ENCODE data around the gene HENMT1.
"Not testable (repeated sequence)": the region's sequence is repeated elsewhere in the genome, so short reads cannot be mapped to it uniquely, and the experiment has no call there.

HENMT1 gene

DNA sequence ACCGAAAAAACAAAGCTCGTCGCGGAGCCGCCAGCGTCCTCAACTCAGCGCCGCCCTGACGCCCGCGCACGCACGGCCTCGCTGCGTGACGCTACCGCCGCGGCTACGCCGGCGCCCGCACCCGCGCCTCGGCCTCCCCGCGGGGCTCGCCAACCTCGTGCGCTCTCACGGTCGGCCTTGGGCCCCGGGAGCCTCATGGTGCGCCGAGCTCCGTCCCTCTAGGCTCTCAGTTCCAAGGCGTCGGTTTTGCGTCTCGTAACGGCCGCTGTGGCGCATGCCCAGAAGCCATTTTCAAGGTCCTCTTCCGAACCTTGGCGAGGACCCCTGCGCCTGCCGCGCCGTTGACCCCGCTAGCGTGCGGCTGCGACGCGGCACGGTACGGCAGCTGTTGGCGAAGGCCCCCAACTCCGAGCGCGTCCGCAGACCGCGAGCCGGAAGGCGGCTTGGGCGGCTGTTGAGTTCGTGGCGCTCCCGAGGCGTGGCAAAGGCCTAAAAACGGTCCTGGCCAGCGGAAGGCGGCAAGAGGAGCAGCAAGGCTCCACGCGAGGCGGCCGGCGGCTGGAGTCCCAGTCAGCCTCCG, at the start of gene HENMT1:
Gene HENMT1 (minus strand): TSS at position 64 of the 580 bp plus-strand sequence. CDS start 1,209 bp downstream, outside the sequence.
- DNase-seq (ENCODE audit: low read depth in 2 of 2) = peak; percentile 69 to 71

DNA sequence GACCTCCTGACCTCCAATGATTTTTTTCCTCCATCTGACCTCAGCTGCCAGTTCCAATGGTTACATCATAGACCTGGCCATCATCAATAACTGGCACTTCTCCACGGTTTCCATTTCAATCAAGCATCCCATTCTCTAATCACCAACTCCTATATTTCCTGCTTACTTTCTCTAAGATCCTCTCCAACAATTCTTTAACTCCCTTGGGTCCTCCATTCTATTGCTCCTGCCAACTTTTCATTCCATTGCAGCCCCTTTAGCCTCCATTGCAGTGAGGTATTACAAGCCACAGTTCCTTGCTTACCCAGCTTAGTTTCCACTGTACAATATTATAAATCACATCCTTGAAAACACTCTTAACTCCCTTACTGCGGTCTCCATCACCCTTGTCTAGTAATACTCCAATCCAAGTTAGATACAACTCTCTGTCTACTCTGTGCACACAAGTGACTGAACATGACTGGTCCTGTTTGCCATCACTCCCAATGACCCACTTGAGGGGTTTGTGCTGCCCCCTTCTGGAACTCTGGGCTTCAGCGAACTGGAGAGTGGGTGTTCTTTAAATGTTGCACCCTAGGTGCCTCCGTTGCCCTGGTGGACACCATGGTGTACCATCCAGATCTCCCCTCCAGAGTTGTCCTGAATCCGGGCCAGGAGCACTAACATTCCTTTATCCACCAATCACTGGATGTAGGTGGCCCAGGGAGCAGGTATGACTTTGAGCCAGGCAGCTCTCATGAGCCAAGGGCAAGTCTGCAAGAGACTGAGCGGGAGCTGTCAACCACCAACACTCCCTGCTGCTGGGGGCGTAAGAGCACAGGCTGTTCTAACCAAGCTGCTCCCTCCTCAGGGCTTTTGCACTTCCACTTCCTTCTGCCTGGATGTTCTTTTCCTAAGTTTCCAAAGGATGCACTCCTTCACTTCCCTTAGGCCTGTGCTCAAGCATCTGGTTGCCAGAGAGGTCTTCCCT, 48.1 kb upstream of the HENMT1 start:
- DNase-seq (ENCODE audit: low read depth in 2 of 2) = peak; percentile 32 to 53

DNA sequence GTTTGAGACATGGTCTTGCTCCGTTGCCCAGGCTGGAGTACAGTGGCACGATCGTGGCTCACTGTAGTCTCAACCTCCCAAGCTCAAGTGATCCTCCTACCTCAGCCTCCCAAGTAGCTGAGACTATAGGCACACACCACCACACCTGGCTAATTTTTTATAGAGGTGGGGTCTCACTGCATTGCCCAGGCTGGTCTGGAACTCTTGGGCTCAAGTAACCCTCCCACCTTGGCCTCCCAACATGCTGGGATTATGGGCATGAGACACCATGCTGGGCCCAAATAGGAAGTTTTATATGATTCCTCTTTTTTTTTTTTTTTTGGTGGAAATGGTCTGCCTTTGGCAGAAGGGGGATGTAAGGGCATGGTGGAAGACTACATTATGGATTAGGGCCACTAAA, 45.8 kb upstream of the HENMT1 start:
- no peak for DNase-seq (ENCODE audit: low read depth in 2 of 2)

DNA sequence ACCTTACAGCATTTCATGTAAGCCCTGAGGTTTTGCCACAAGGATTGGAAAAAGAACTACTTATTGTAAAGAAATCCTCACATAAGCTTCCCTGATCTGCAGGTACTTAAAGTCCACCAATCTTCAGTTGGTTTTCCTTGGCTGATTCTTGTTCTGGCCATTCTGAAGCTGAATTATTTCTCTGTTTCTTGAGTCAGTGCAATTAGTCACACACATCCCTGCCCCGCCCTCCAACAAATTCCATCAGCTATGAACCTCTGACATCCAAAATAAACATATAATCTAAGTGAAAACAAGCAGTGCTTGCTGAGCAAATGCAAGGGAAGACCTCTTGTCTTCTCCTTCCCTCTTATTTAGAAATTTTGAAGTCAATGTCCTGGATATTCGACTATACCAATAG, 43.6 kb upstream of the HENMT1 start:
- DNase-seq (ENCODE audit: low read depth in 2 of 2) = no peak

DNA sequence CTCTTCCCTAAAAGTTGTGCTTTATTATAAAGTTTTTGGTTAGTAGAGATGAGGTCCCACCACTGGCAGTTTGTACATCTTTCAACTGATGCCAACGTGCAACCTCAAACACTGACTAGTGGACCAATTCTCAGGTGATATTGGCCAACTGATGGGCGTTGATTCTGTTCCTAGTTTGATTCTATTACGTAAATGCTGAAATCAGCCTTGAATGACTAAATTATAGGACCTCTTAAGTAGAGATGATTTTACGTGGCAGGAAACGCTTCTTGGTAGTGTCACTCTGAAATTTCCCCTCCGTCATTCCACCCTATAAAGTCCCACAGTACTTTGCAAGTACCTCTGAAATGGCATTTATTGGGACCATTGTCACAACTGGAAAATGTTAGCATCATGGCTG, 43.0 kb upstream of the HENMT1 start:
- no peak for DNase-seq (ENCODE audit: low read depth in 2 of 2)

DNA sequence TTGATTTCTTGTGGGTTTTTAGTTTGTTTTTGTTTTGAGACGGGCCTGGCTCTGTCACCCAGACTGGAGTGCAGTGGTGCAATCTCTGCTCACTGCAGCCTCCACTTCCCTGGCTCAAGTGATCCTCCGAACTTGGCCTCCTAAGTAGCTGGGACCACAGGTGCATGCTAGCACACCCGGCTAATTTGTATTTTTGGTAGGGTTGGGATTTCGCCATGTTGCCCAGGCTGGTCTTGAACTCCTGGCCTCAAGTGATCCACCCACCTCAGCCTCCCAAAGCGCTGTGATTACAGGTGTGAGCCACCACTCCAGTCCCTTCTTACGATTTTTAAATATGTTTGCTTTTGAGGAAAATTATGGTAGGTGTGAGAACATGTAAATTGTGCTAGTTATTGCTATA, 41.2 kb upstream of the HENMT1 start:
- not testable (repeated sequence) for DNase-seq (ENCODE audit: low read depth in 2 of 2)

DNA sequence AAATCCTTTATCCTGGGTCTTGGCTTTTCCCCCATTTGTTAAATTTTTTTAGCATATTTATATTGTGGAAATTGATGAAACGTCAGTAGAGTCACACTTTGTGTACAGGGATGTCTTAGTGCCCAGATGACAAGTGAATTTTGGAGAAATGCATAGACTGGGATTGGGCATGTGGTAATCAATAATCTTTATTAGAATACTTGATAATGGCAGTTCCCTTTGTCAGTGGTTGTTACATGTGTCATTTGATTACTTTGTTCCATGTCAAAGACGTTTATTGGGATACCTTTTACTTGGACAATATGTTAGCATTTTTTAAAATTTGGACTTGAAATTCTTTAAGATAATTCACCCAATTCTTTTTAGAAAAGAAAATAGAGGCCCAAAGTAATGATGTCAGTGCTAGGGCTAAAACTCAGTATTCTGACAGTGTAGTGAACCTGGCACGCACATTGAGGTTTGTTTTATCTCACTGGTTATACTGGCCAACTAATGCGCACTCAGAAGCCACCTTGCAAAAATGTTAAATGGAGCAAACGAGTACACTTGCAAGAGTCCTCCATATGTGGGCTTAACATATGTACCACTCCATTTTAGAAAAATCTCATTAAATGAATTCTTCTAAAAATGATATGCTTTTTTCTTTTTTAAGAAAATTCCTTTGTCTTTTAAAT, 40.4 kb upstream of the HENMT1 start:
- DNase-seq (ENCODE audit: low read depth in 2 of 2) = no peak

DNA sequence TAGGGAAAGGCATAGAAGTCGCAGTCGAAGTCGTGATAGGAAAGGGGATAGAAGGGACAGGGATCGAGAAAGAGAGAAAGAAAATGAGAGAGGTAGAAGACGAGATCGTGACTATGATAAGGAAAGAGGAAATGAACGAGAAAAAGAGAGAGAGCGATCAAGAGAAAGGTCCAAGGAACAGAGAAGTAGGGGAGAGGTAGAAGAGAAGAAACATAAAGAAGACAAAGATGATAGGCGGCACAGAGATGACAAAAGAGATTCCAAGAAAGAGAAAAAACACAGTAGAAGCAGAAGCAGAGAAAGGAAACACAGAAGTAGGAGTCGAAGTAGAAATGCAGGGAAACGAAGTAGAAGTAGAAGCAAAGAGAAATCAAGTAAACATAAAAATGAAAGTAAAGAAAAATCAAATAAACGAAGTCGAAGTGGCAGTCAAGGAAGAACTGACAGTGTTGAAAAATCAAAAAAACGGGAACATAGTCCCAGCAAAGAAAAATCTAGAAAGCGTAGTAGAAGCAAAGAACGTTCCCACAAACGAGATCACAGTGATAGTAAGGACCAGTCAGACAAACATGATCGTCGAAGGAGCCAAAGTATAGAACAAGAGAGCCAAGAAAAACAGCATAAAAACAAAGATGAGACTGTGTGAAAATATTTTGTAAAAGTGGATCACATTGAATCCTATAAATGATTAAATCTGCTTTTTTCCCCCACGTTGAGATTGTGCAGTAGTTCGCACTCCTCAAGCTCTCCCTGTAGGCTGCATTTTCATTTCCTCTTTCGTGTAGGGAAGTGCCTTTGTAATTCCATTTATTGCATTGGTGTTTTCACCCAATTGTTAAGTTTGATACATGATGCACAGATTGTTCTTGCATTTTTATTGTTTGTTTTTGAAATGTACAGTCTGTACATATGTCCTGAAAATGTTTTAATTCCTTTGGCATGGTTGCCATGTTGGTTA, 38.8 kb upstream of the HENMT1 start:
- DNase-seq (ENCODE audit: low read depth in 2 of 2) = no peak

DNA sequence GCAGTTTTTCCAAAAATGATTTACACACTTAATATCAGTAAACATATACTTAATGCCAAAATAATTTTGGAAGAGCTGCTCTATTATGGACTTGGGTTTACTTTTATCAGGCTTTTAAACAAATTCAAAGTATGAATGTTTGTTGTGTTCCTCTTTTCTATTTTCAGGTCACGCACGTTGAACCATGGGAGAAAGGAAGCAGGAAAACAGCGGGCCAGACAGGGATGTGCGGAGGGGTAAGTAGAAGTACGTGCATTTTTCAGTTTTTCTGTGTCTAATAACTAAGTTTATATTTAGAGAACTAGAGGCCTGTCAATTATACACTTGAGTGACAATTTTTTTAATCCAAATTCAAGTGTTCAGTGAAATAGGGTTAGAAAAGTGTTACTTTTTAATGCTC, 34.6 kb upstream of the HENMT1 start:
- DNase-seq (ENCODE audit: low read depth in 2 of 2) = no peak

DNA sequence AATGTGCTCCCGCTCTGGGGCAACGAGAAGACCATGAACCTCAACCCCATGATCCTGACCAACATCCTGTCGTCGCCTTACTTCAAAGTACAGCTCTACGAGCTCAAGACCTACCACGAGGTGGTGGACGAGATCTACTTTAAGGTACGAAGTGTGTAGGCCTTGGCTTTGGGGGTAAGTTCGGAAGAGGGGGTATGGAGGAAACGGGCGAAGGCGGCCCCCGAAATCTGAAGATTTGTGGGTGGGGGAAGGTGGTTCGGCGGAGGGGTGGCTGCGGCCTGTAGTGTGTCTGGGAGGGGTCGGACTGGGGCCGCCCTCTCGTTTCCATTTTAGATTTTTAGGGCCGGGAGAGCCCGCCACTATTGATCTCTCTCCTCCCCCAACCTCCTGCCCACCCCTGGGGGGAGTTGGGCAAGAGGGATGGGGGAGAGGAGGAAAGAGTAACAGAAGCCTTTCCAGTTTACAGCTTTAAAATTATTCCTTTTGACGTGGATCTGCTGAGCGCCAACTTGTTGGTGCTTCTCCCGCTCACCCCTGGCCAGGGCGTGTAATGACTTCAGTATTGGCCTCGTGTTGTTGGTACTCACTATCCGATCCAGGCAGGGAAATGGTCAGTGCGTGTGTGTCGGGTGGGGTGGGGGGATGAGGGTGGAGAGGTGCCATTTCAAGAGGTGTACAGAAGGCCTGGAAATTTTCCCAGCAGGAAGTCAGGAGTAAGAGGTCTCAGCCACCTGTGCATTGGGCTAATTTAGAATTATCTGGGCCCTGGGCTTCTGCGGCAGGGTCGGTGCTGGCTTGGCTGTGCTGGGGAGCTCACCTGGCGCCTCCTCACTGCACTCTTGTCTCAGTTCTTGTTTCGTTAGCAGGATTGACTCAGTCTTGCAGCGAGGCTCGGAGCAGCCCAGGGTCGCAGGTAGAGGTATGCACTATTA, 32.1 kb upstream of the HENMT1 start:
- DNase-seq (ENCODE audit: low read depth in 2 of 2) = peak; percentile 48 to 51

DNA sequence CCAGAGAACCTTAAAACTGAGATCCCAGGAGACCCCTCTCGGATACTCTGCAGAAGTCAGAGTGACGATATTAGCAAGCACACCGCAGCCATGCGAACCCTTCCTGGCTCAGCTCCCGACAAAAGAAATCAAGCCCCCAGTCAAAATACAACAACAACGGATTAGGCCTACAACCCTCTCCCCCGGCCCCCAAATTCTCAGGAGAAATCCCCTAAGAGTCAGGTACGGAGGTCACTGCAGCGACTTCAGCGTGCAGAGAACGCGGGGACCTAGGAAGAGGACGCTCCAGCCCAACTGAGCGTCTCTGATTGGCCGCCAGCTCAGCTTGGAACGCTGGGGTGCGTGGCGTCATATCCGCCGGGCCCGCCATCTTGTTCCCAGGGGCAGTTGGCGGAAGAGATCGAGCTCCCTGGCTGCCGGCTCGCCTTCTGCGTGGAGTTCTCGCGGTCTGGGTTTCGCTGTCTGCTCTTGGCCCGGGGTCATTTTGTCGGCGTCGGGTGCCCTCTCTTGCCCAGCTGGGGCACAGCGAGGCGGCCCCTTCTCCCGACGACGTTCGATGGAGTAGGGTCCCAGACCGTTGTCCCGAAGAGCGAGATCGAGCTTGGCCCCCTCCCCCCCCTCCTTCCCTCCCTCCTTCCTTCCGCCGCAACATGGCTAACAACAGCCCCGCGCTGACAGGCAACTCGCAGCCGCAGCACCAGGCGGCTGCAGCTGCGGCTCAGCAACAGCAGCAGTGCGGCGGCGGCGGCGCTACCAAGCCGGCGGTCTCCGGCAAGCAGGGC, 31.2 kb upstream of the HENMT1 start, which contains the start of gene PRPF38B:
Gene PRPF38B (plus strand): TSS at position 369 of the 782 bp plus-strand sequence. CDS start 282 bp downstream, at position 651.
- DNase-seq (ENCODE audit: low read depth in 2 of 2) = peak; percentile 88 to 91

DNA sequence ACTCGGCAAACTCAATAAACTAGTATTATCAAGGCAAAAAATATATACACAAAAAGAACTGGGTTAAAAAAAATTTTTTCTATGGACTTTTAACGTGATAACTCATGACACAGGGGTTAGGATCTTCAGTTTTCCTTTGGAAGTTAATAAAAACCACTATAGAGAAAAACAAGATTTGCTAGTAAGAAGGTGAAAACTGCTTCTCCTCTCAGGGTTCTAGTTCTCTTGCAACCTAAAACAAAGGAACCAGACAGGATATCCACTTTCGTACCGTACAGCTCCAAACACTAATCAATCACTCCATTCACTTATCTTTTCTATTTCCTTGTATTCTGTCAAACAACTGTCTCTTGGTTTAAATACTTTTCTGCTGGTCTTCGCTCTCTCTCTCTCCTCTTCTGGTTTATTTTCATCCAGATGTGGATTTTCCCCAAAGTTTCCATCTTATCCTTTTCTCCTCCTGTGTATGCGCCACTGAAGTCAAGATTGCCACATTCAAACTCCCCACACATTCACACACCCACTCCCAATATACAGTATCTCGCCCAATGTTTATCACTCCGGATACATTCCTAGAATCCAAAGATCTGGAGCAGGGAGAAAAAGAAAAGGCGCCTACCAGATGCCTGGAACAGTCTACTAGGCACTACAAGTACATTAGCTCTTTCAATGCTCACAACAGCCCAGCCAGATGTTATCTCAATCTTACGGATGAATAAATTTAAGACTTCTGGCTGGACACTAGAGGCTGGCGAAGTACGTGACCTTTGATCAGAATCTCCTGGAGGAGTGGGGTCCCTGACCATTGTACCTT, 30.4 kb upstream of the HENMT1 start:
- no peak for DNase-seq (ENCODE audit: low read depth in 2 of 2)

DNA sequence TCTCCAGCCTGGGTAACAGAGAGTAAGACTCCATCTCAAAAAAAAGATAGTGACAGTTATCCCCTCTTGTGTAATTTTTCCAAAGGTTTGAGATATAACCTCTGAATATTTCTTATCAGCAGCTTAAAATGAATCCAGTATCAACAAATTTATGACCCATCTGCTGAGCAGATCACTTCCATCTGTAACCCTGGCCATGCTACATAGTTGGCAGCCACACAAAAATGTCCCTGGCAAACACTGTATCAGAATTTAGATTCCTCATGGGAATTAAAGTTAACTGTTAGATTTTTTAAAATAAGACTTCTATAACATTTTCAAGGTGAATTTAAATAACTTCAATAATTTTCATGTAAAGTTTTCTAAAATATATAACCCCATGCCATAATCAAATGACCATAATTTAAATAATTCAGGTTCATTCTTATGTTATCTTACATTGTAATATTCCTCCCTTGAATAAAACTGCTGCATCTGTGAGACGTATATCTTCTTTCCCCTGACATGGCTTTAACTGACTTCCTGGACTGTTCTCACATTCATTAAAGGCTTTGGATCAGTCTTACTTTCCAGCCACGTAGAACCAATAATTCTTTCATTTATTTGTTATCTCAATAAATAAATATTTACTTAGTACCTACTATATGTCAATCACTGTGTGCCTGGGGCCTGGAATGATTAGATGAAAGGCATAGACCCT, 25.9 kb upstream of the HENMT1 start:
- no peak for DNase-seq (ENCODE audit: low read depth in 2 of 2)

DNA sequence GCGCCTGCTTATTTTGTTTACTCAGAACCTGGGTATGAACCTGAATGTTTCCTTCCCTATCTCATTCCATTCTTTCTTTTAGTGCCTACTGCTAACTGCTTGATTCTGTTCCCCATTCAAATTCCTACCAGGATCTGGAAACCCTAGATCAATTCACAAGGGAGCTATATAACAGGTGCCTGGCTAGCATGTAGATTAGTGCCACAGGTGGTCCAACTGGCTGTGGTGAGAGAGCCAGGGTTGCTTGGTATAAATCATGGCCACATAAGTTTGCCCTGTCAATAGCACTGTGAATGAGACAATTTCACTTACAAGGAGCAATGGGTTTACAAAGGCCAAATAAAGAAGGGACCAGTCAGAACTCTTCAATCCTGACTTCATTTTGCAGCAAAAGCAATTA, 24.6 kb upstream of the HENMT1 start:
- no peak for DNase-seq (ENCODE audit: low read depth in 2 of 2)

DNA sequence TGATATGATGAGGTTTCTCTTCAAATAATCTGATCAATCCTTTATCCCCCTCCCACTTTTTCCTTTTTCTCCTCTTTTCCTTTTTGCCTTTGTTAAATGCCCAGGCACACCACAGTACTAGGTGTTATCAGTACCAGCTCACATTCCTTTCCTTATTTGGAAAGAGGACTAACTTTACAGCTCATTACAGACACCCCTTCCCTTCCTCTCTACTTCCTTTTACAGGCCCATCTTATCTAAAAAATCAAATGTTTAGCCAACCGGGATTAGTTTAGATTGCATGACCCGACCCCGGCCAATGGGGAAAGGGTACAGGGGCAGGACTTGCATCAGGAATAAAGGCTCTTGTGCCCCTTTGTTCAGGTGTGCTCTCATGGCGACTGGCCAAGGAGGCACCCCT, 20.8 kb upstream of the HENMT1 start:
- not testable (repeated sequence) for DNase-seq (ENCODE audit: low read depth in 2 of 2)

DNA sequence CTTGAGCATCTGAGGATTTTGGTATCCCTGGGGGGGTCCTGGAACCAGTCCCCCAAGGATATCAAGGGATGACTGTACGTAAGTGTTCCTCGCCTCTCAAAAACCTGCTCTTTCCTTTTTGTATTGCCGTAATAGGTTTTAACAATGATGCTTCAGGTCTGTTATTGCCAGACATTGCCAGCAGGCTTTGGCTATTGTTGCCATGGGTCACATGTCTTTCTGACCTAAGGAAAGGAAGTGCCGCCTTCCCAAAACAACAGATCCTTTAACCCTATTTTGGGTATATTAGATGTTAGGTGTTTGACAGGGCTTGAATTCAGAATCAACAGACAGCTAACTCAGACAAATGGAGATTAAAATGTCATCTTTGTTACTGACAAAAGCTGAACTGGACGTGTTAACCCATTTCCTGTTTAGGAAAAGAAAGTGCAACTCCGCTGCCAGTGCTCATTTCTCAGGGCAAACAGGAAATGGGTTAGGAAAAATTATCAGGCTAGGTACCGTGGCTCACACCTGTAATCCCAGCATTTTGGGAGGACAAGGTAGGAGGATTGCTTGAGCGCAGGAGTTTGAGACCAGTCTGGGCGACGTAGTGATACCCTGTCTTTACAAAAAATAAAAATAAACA, 18.8 kb upstream of the HENMT1 start:
- DNase-seq (ENCODE audit: low read depth in 2 of 2) = no peak

DNA sequence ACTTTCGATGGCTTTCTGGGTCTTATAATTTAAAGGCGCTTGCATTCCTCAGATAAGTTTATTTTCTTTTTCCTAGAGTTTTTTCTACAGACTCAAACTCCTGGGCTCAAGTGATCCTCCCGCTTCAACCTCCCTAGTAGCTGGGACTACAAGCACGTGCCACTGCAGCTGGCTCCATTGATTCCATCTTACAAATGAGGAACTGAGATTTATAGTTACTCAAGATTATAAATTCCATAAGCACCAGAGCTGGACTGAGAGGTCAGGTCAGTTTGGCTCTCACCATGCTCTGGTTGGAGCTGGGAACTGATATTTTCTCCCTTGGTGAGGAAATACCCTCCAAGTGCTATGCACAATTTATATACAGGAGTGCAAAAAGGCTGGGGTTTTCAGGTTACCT, 17.8 kb upstream of the HENMT1 start:
- DNase-seq (ENCODE audit: low read depth in 2 of 2) = no peak
